Diencephalon (tissue), 1 donor: ENCODE measurements around the gene PRTG. TPM values are rescaled to one million over a fixed set of nuclear protein-coding genes. Genes with fewer than 3 reads are reported as not detected.

Source experiments
- small RNA-seq: library from RNA; depleted of rRNA; stranded (forward); fragments of <200 nt; gene quantifications from one replicate; pipeline ENCODE3, GENCODE V24; 2014
- total RNA-seq: library from RNA; depleted of rRNA; stranded (reverse); fragments of >200 nt; gene quantifications from one replicate; pipeline ENCODE4 v1.2.3, GENCODE V29; 2014

Gene PRTG
- 8.8 TPM for total RNA-seq

DNA sequence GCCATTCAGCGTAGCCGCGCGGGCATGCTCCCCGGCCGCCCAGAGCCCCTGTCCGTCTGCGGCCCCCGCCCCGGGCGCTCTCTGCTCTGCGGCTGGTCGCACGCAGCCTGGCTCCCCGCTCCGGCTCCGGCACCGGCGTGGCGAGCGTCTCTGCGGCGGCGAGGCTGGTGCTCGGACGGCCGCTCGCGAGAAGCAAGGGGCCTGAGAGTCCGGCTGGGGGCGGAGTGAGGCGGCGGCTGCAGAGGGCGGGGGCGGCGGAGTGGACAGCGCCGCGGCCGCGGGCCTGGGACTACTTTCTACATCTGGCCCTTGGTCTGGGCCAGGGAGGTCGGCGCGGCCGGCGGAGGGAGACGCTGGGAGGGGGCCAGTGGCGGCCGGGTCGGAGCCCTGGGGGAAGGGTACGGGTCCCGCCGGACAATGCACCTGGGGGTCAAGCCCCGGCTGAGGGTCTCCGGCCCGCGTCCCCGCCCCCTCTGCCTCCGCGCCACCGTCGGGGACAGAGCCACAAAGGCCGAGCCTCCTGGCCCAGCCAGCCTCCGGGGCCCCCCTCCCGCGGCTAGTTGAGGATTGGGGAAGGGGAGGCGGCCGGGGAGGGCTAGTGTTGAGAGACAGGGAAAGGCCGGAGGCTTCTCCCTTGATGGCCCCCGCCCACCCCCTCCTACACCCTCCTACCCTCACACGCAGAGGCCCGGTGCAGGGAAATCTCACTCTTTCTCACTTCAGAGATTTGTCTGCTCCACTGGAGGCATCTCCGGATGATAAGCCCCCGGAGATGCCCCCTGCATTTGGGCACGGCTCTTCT, at the start of gene PRTG:
PRTG (minus strand) TSS at position 226 of the 802 bp plus-strand sequence; CDS start at position 5, 221 bp downstream.

GRCh38 chr15:55588070-55588814, 154.7 kb downstream of the PRTG start, which contains the start of gene PYGO1:
TSS of gene PYGO1 (minus strand) at chr15:55588345. CDS start at chr15:55587883, 462 bp downstream.

Small RNA genes within 50 kb of the gene (small RNA-seq; reads per million reads assigned to genes)
- not detected for gene AC009997.1

Other genes starting within 250 kb of the PRTG start
- 11.3 TPM for gene DNAAF4, start 234.9 kb downstream of the PRTG start, total RNA-seq
- gene PYGO1, start 154.8 kb downstream of the PRTG start, total RNA-seq = 53.1 TPM